ENCODE data around the gene POLR2A. TPM values are rescaled to one million over a fixed set of nuclear protein-coding genes. Genes with fewer than 3 reads are reported as not detected.
A peak's percentile ranks its signal among the peaks of the same experiment; 100 is the strongest.

The POLR2A gene
- total and polyA plus RNA-seq, 3 experiments from 2014 or later: 69.6 to 192 (median 190) TPM

DNA sequence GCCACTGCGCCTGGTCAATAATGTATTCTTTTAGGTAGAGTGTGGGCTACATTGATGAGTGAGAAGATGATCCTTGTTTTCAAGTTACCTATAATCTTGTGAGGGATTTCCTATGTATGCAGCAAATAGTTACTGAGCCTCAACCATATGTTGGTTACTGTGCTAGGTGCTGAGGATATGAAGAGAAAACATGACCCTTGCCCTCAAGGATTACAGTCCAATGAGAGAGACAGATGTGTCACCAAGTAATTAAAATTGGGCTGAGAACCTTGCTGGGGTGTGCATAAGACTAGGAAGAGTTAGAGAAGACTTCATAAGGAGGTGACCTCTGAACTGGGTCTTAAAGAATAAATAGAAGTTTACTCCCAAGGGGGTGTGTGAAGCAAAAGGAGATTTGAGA, 7.4 kb downstream of the POLR2A start:
- peaks cover 0 to 3% of the 10 kb centered on the region in 2 donors for H3K27me3 Mint-ChIP-seq
- H3K4me3 Mint-ChIP-seq: peak overlapping the region in 2 of 7 donors; percentile 32 to 33
- no peak overlapping the region for H3K27ac ChIP-seq (ENCODE audit: low read depth, low read length)
- H3K4me1 ChIP-seq (ENCODE audit: insufficient read depth, low read length): peaks cover 47% of the 10 kb centered on the region
- no peaks in the 10 kb centered on the region for H3K9me3 Mint-ChIP-seq
- ChIA-PET CTCF (interaction anchor here (1.1 kb wide), 2 partner anchors 56 to 136 kb away, joined by 3 to 4 read pairs; partner anchors contain the start of gene TMEM102), POLR2A (interaction anchor here (0.6 to 1.1 kb wide), 2 partner anchors 12 to 141 kb away, joined by 3 read pairs; partner anchors contain the start of gene ZBTB4)
- peaks cover 5 to 71% (median 8%) of the 10 kb centered on the region in 3 donors for H3K36me3 Mint-ChIP-seq
- peak overlapping the region in 6 of 8 donors; percentile 13 to 89 (median 43) for H3K27ac Mint-ChIP-seq
- H3K27me3 ChIP-seq (ENCODE audit: insufficient read depth, low read length, poor library complexity, severe bottlenecking): no peaks in the 10 kb centered on the region
- H3K4me3 ChIP-seq (ENCODE audit: low read length): no peak overlapping the region
- H3K36me3 ChIP-seq (ENCODE audit: insufficient read depth, low read length): peaks cover 26% of the 10 kb centered on the region
- no peak for DNase-seq
- no peaks in the 10 kb centered on the region for H3K9me3 ChIP-seq (ENCODE audit: low read length)
- peaks cover 55 to 79% (median 73%) of the 10 kb centered on the region in 3 donors for H3K4me1 Mint-ChIP-seq

DNA sequence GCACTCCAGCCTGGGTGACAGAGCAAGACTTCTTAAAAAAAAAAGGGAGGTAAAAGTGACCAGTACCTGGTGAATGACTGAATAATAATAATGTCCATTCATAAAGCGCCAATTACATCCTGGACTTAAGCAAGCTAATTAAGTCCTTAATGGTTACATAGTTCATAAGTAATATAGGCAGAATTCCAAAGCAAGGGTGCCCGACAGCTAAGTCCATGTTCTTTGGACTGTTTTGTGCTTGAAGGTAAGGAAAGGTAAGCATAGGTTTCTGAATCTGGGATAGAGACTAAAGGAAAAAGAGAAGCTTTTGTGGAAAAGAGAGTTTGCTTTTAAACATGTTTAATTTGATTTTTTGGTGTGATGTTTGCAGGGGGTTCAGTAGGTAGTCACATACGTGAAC, 9.8 kb downstream of the POLR2A start:
- Mint-ChIP-seq H3K9me3 (no peaks in the 10 kb centered on the region), H3K27me3 (peaks cover 0 to 3% of the 10 kb centered on the region in 2 donors), H3K36me3 (peaks cover 6 to 82% (median 8%) of the 10 kb centered on the region in 3 donors), H3K4me1 (peaks cover 41 to 59% (median 53%) of the 10 kb centered on the region in 3 donors), H3K27ac (peak overlapping the region in 6 of 8 donors; percentile 13 to 93 (median 72)), H3K4me3 (no peak overlapping the region)
- peaks cover 45% of the 10 kb centered on the region for H3K36me3 ChIP-seq (ENCODE audit: insufficient read depth, low read length)
- DNase-seq: no peak
- no peak overlapping the region for H3K4me3 ChIP-seq (ENCODE audit: low read length)
- POLR2A ChIA-PET: interaction anchor here (0.6 to 0.7 kb wide), 2 partner anchors 40 to 57 kb away, joined by 3 to 4 read pairs; no protein-coding TSS in a partner anchor
- CTCF ChIA-PET: interaction anchor here (4.5 kb wide), 1 partner anchor 57 kb away, joined by 14 read pairs; no protein-coding TSS in a partner anchor
- no peak overlapping the region for H3K27ac ChIP-seq (ENCODE audit: low read depth, low read length)
- H3K9me3 ChIP-seq (ENCODE audit: low read length): no peaks in the 10 kb centered on the region
- H3K27me3 ChIP-seq (ENCODE audit: insufficient read depth, low read length, poor library complexity, severe bottlenecking): no peaks in the 10 kb centered on the region
- H3K4me1 ChIP-seq (ENCODE audit: insufficient read depth, low read length): peaks cover 28% of the 10 kb centered on the region

DNA sequence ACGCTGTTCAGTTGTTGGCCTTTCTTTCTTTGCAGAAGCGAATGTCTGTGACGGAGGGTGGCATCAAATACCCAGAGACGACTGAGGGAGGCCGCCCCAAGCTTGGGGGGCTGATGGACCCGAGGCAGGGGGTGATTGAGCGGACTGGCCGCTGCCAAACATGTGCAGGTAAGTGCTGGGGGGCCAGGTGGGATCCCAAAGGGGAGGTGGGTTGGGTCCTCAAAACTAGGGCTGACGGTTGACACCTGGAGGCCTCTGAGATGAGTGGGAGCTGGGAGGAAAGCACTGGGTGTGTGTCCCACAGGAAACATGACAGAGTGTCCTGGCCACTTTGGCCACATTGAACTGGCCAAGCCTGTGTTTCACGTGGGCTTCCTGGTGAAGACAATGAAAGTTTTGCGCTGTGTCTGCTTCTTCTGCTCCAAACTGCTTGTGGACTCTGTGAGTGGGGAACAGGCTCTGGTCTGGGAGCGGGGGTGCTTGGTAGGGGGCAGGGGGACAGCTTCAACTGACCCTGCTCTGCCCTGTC, 11.8 kb downstream of the POLR2A start:
- DNase-seq: no peak
- ChIA-PET POLR2A (interaction anchor here (1.3 kb wide), 1 partner anchor 23 kb away, joined by 4 read pairs; no protein-coding TSS in a partner anchor), CTCF (interaction anchor here (0.5 to 4.5 kb wide), 3 partner anchors 59 to 366 kb away, joined by 3 to 14 read pairs (median 3); no protein-coding TSS in a partner anchor)
- Histone ChIP-seq H3K9me3 (ENCODE audit: low read length) (no peaks in the 10 kb centered on the region), H3K4me1 (ENCODE audit: insufficient read depth, low read length) (peaks cover 10% of the 10 kb centered on the region), H3K4me3 (ENCODE audit: low read length) (no peak overlapping the region), H3K36me3 (ENCODE audit: insufficient read depth, low read length) (peaks cover 56% of the 10 kb centered on the region), H3K27ac (ENCODE audit: low read depth, low read length) (no peak overlapping the region), H3K27me3 (ENCODE audit: insufficient read depth, low read length, poor library complexity, severe bottlenecking) (no peaks in the 10 kb centered on the region)
- Mint-ChIP-seq H3K4me1 (peaks cover 25 to 39% (median 32%) of the 10 kb centered on the region in 3 donors), H3K27ac (no peak overlapping the region), H3K4me3 (no peak overlapping the region), H3K36me3 (peaks cover 10 to 83% (median 11%) of the 10 kb centered on the region in 3 donors), H3K9me3 (no peaks in the 10 kb centered on the region), H3K27me3 (peaks cover 0 to 5% of the 10 kb centered on the region in 2 donors)

DNA sequence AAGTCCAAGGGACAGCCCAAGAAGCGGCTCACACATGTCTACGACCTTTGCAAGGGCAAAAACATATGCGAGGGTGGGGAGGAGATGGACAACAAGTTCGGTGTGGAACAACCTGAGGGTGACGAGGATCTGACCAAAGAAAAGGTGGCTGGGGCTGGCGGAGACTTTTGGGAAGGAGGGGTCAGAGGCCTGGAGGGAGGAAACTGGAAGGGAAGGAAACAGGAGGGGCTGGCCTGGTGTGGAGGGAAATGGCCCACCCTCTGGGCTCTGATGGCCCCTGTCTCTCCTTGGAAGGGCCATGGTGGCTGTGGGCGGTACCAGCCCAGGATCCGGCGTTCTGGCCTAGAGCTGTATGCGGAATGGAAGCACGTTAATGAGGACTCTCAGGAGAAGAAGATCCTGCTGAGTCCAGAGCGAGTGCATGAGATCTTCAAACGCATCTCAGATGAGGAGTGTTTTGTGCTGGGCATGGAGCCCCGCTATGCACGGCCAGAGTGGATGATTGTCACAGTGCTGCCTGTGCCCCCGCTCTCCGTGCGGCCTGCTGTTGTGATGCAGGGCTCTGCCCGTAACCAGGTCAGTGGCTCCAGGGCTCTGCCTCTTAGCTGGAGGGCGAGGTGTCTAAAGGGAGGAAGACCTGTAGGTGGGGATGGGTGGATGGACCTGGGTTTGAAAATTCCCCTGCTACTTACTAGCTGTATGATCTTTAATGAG, 12.5 kb downstream of the POLR2A start:
- Mint-ChIP-seq H3K4me1 (peaks cover 22 to 35% (median 28%) of the 10 kb centered on the region in 3 donors), H3K4me3 (peak overlapping the region in 2 of 7 donors; percentile 31 to 47), H3K36me3 (peaks cover 12 to 85% (median 14%) of the 10 kb centered on the region in 3 donors), H3K9me3 (no peaks in the 10 kb centered on the region), H3K27ac (peak overlapping the region in 4 of 8 donors; percentile 25 to 77 (median 50)), H3K27me3 (peaks cover 0 to 5% of the 10 kb centered on the region in 2 donors)
- Histone ChIP-seq H3K36me3 (ENCODE audit: insufficient read depth, low read length) (peaks cover 60% of the 10 kb centered on the region), H3K4me3 (ENCODE audit: low read length) (no peak overlapping the region), H3K4me1 (ENCODE audit: insufficient read depth, low read length) (peaks cover 9% of the 10 kb centered on the region), H3K27me3 (ENCODE audit: insufficient read depth, low read length, poor library complexity, severe bottlenecking) (no peaks in the 10 kb centered on the region), H3K9me3 (ENCODE audit: low read length) (no peaks in the 10 kb centered on the region), H3K27ac (ENCODE audit: low read depth, low read length) (no peak overlapping the region)
- ChIA-PET POLR2A (interaction anchor here (1.3 kb wide), 1 partner anchor 23 kb away, joined by 4 read pairs; no protein-coding TSS in a partner anchor), CTCF (interaction anchor here (0.9 to 4.5 kb wide), 4 partner anchors 60 to 141 kb away, joined by 3 to 14 read pairs (median 3); no protein-coding TSS in a partner anchor)
- DNase-seq: no peak

DNA sequence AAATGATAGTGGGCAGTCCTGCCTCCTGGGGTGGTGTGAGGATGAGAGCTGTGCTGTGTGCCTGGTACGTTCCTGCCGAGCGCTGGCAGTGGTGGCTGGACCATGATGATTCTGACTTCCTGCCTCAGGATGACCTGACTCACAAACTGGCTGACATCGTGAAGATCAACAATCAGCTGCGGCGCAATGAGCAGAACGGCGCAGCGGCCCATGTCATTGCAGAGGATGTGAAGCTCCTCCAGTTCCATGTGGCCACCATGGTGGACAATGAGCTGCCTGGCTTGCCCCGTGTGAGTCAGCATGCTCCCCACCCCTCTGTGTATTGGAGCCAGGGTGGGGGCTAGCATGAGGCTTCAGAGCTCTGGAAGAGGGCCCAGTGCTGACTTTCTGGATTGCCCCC, 13.1 kb downstream of the POLR2A start:
- Mint-ChIP-seq H3K27ac (peak overlapping the region in 3 of 8 donors; percentile 25 to 77 (median 27)), H3K27me3 (peaks cover 0 to 5% of the 10 kb centered on the region in 2 donors), H3K4me1 (peaks cover 18 to 29% (median 23%) of the 10 kb centered on the region in 3 donors), H3K4me3 (no peak overlapping the region), H3K9me3 (no peaks in the 10 kb centered on the region), H3K36me3 (peaks cover 13 to 85% (median 14%) of the 10 kb centered on the region in 3 donors)
- POLR2A ChIA-PET: no interaction called here
- Histone ChIP-seq H3K27ac (ENCODE audit: low read depth, low read length) (no peak overlapping the region), H3K9me3 (ENCODE audit: low read length) (no peaks in the 10 kb centered on the region), H3K4me3 (ENCODE audit: low read length) (no peak overlapping the region), H3K4me1 (ENCODE audit: insufficient read depth, low read length) (peaks cover 9% of the 10 kb centered on the region), H3K27me3 (ENCODE audit: insufficient read depth, low read length, poor library complexity, severe bottlenecking) (no peaks in the 10 kb centered on the region), H3K36me3 (ENCODE audit: insufficient read depth, low read length) (peaks cover 66% of the 10 kb centered on the region)
- DNase-seq: no peak
- CTCF ChIA-PET: interaction anchor here (0.9 to 4.5 kb wide), 3 partner anchors 61 to 92 kb away, joined by 3 to 14 read pairs (median 3); no protein-coding TSS in a partner anchor

DNA sequence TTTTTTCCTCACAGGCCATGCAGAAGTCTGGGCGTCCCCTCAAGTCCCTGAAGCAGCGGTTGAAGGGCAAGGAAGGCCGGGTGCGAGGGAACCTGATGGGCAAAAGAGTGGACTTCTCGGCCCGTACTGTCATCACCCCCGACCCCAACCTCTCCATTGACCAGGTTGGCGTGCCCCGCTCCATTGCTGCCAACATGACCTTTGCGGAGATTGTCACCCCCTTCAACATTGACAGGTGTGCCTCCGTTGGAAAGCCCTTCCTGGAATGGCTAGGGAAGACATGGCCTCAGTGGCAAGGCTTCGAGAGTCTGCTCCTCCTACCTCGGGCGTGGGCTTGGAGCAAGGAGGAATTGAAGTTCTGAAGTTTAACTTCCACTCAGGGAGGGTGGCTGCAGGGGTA, 13.5 kb downstream of the POLR2A start:
- no peak overlapping the region for H3K4me3 Mint-ChIP-seq
- DNase-seq: no peak
- Histone ChIP-seq H3K9me3 (ENCODE audit: low read length) (no peaks in the 10 kb centered on the region), H3K27me3 (ENCODE audit: insufficient read depth, low read length, poor library complexity, severe bottlenecking) (no peaks in the 10 kb centered on the region), H3K36me3 (ENCODE audit: insufficient read depth, low read length) (peaks cover 69% of the 10 kb centered on the region), H3K4me3 (ENCODE audit: low read length) (no peak overlapping the region), H3K4me1 (ENCODE audit: insufficient read depth, low read length) (peaks cover 8% of the 10 kb centered on the region), H3K27ac (ENCODE audit: low read depth, low read length) (no peak overlapping the region)
- ChIA-PET CTCF (interaction anchor here (0.9 to 4.5 kb wide), 2 partner anchors 61 to 64 kb away, joined by 3 to 14 read pairs; no protein-coding TSS in a partner anchor), POLR2A (no interaction called here)
- peaks cover 0 to 5% of the 10 kb centered on the region in 2 donors for H3K27me3 Mint-ChIP-seq
- H3K27ac Mint-ChIP-seq: no peak overlapping the region
- peaks cover 17 to 26% (median 20%) of the 10 kb centered on the region in 3 donors for H3K4me1 Mint-ChIP-seq
- peaks cover 14 to 86% (median 16%) of the 10 kb centered on the region in 3 donors for H3K36me3 Mint-ChIP-seq
- no peaks in the 10 kb centered on the region for H3K9me3 Mint-ChIP-seq

DNA sequence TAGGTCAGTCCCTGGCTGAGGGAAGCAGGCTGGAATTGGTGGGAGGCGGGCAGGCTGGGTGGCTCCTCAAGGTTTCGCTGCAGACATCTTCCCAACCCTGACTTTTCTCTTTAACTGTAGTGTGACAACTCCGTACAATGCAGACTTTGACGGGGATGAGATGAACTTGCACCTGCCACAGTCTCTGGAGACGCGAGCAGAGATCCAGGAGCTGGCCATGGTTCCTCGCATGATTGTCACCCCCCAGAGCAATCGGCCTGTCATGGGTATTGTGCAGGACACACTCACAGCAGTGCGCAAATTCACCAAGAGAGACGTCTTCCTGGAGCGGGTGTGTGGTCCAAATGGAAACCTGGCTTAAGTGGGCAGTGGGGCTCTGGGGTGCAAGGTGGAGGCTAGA, 15.0 kb downstream of the POLR2A start:
- no peak overlapping the region for H3K27ac ChIP-seq (ENCODE audit: low read depth, low read length)
- Mint-ChIP-seq H3K27ac (peak overlapping the region in 1 of 8 donors; percentile 62), H3K4me1 (peaks cover 2 to 11% (median 5%) of the 10 kb centered on the region in 3 donors), H3K4me3 (no peak overlapping the region), H3K27me3 (peaks cover 0 to 3% of the 10 kb centered on the region in 2 donors), H3K36me3 (peaks cover 14 to 87% (median 22%) of the 10 kb centered on the region in 3 donors), H3K9me3 (no peaks in the 10 kb centered on the region)
- no peaks in the 10 kb centered on the region for H3K4me1 ChIP-seq (ENCODE audit: insufficient read depth, low read length)
- ChIA-PET POLR2A (no interaction called here), CTCF (interaction anchor here (1.5 kb wide), 1 partner anchor 64 kb away, joined by 3 read pairs; the partner anchor contains the start of gene TMEM102)
- H3K4me3 ChIP-seq (ENCODE audit: low read length): no peak overlapping the region
- no peaks in the 10 kb centered on the region for H3K27me3 ChIP-seq (ENCODE audit: insufficient read depth, low read length, poor library complexity, severe bottlenecking)
- H3K9me3 ChIP-seq (ENCODE audit: low read length): no peaks in the 10 kb centered on the region
- peaks cover 81% of the 10 kb centered on the region for H3K36me3 ChIP-seq (ENCODE audit: insufficient read depth, low read length)
- no peak for DNase-seq

Measured in CD8-positive, alpha-beta memory T cell (primary cell).